Stimulated activated CD8-positive, alpha-beta memory T cell treated with anti-CD3 and anti-CD28 coated beads, Interleukin-7, amount 100 ng/mL, for 4 hours (primary cell): ENCODE data around the gene PANX3.

Experiments used
- DNase-seq, 2 donors: peaks; one replicate each; pipeline ENCODE4 v3.0.0-alpha.2; 2020; ENCODE audit warnings: low read depth in 2 of 2

The PANX3 gene

GRCh38 chr11:124657904-124658303, 46.7 kb downstream of the PANX3 start:
- no peak for DNase-seq

GRCh38 chr11:124658501-124658900, 47.3 kb downstream of the PANX3 start:
- DNase-seq: no peak

DNA sequence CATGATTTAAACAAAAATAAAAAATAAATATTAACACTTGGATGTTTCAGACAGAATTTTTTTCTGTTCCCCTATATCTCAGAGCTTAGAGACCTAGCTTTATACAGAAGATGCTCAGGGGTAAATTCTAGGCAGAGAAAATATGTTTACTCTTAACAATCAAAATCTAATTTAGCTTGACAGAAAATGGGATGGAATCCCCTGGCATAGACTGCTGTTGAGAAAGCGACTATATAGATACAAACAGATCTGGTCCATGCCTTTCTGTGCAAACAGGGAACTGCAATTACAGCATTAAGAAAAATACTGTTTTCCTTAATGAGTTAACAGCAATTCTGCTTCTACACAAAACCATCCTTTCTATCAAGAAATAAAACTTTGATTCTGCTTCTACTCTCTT, 47.8 kb downstream of the PANX3 start:
- no peak for DNase-seq

DNA sequence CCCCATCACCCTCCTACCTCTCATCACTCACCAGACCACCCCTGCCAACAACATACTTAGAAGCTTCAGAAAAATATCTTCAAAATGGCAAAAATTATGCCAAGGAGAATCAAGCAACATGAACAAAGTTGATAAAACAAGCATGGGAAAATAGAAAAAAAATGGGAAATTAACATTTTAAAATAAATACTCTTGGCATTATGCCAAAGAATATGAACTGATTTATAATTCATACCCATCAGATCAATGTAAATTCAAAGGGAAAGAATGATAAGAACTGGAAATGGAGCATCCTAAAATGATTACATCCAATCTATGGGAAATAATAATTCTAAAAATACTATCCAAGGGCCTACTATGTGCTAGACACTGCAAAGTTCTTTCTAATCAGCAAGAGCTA, 50.3 kb downstream of the PANX3 start:
- DNase-seq: no peak

- DNase-seq: no peak
Measured at GRCh38 chr11:124662106-124662505, 50.9 kb downstream of the PANX3 start.

GRCh38 chr11:124663861-124664260, 52.6 kb downstream of the PANX3 start:
- DNase-seq: no peak

DNA sequence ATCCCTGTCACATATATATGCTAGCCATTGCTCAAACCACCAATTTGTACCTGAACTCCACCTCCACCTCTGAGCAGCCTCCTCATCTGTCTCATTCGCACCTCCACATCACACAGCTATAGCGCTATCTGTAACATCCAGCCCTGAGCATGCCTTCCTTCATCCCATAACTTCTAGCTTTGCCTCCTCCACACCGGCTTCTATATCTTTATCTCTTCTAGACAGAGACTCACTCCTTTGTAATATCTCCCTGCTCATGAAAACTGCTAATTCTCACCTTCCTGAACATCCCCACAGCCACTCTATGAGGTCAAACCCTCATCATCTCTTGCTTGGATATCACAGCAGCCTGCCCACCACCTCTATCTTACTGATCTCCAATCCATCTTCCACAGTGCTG, 56.4 kb downstream of the PANX3 start:
- DNase-seq: no peak

- DNase-seq: no peak
Measured at GRCh38 chr11:124669193-124669592, 58.0 kb downstream of the PANX3 start.
